A549 treated with DMSO at 1 μM for 4 hours (cell line): ENCODE data around the gene EEA1. TPM values are rescaled to one million over a fixed set of nuclear protein-coding genes. Genes with fewer than 3 reads are reported as not detected.

Experiments used
- total RNA-seq: library from RNA; stranded (reverse); fragments of 200-300 nt; extraction: Qiagen RNA extraction; gene quantifications from 5 replicates; pipeline ENCODE4 v1.2.3, GENCODE V29; 2022; ENCODE audit warnings: low read depth

EEA1 gene
- 4.6 to 8.6 TPM (median 7.8 TPM) in 5 replicates for total RNA-seq

DNA sequence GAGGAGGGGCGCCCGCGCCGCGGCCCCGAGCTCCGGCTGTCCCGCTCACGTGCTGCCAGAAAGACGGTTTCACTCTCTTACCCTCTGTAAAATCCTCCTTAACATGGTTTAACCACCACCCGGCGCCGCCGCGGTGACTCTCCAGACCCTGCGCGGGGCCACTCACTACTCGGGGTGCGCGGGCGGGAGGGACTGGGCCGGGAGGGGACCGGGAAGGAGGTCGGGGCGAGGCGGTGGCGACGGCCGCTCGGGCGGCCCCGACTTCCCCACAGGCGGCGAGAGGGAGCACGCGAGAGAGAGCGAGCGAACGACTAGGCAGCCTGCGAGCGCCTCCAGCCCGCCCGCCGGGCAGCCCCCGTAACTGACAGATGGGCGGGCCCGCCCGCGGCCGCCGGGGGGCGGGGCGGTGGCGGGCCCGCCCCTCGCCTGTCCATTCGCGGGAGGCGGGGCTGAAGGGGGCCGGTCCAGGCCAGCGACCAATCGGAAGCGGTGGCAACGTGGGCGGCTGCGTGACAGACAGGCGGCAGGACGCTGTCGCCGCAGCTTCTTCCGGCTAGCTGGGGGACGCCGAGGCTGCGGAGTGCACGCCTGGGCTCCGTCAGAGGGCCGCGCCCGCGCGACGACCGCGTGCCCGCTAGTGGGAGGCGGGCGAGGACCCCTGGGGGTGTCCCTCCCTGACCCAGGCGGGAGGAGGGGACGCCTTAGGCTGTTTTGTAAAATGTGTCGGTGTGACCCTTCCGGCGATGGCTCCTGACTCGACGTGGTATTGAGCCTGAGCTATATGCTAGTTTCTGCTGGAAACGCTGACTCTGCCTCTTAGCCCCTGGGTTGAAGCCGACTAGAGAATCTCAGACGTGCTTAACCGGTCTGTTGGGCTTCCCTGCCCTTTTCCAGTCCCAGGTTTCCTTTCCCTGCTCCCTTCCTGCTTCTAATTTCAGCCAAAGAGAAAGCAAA is at the start of gene EEA1:
Gene EEA1, minus strand, starts transcription at position 334 of the 954 bp plus-strand sequence. Its CDS starts 229 bp downstream, at position 105.

Other genes with a start within 250 kb of the EEA1 start
- gene PLEKHG7, start 226.3 kb downstream of the EEA1 start, total RNA-seq: 0.02 to 0.16 TPM in 2 of 5 replicates, not detected in the others